BLaER1 treated with 17β-estradiol and CSF1 and Interleukin-3, amounts not matched to agents 10 nM and 100 nM (cell line): ENCODE results near the gene DACH2.

Experiments used
- H3K27ac ChIP-seq, 11 experiments: shearing (Covaris generic); formaldehyde crosslinking; 2 replicates each; pipeline ENCODE4 v1.8.1; 2022
- H3K27me3 ChIP-seq, 11 experiments: shearing (Covaris generic); formaldehyde crosslinking; 2 replicates each; pipeline ENCODE4 v1.8.1; 2022
- H3K36me3 ChIP-seq, 11 experiments: shearing (Covaris generic); formaldehyde crosslinking; 2 replicates each; pipeline ENCODE4 v1.8.1; 2022
- H3K4me1 ChIP-seq, 10 experiments: shearing (Covaris generic); formaldehyde crosslinking; 2 replicates each; pipeline ENCODE4 v1.8.1; 2022
- H3K4me2 ChIP-seq, 11 experiments: shearing (Covaris generic); formaldehyde crosslinking; 2 replicates each; pipeline ENCODE4 v1.8.1; 2022
- H3K4me3 ChIP-seq, 10 experiments: shearing (Covaris generic); formaldehyde crosslinking; 2 replicates each; pipeline ENCODE4 v1.8.1; 2022
- H3K9ac ChIP-seq, 11 experiments: shearing (Covaris generic); formaldehyde crosslinking; 2 replicates each; pipeline ENCODE4 v1.8.1; 2022
- H3K9me3 ChIP-seq, 11 experiments: shearing (Covaris generic); formaldehyde crosslinking; replicated peaks in 1 of 11; 2 replicates each; pipeline ENCODE4 v1.8.1; 2022
- H4K20me1 ChIP-seq, 11 experiments: shearing (Covaris generic); formaldehyde crosslinking; 2 replicates each; pipeline ENCODE4 v1.8.1; 2022
- Cebpa-rat ChIP-seq, 11 experiments: shearing (Covaris generic); IDR thresholded peaks; 2 replicates each; pipeline ENCODE4 v1.8.1; 2022

DACH2 gene

GRCh38 chrX:86369847-86370630 lies 221.8 kb downstream of the DACH2 start:
- Histone ChIP-seq H3K4me2 (no peak overlapping the region), H3K36me3 (no peaks in the 10 kb centered on the region), H3K27ac (no peak overlapping the region), H3K27me3 (peaks cover 49 to 97% (median 93%) of the 10 kb centered on the region in 11 experiments), H3K9me3 (no peaks in the 10 kb centered on the region), H3K4me3 (no peak overlapping the region), H3K9ac (no peak overlapping the region), H4K20me1 (0 out of 22 replicates have a peak, but pooled peaks cover 0 to 6% (median 0%) of the 10 kb centered on the region in 11 experiments), H3K4me1 (no peaks in the 10 kb centered on the region)
- TF ChIP-seq Cebpa-rat (IDR thresholded peaks at IDR 0.05) = no peak

GRCh38 chrX:86370927-86371326 lies 222.7 kb downstream of the DACH2 start:
- H3K9ac ChIP-seq = no peak overlapping the region
- no peak overlapping the region for H3K27ac ChIP-seq
- no peak for TF ChIP-seq Cebpa-rat (IDR thresholded peaks at IDR 0.05)
- H3K9me3 ChIP-seq = no peaks in the 10 kb centered on the region
- H3K4me2 ChIP-seq = no peak overlapping the region
- no peaks in the 10 kb centered on the region for H3K4me1 ChIP-seq
- no peak overlapping the region for H3K4me3 ChIP-seq
- H3K36me3 ChIP-seq = no peaks in the 10 kb centered on the region
- 0 out of 22 replicates have a peak, but pooled peaks cover 0 to 6% (median 0%) of the 10 kb centered on the region in 11 experiments for H4K20me1 ChIP-seq
- peaks cover 43 to 95% (median 91%) of the 10 kb centered on the region in 11 experiments for H3K27me3 ChIP-seq

- H3K27ac ChIP-seq = no peak overlapping the region
- TF ChIP-seq Cebpa-rat (IDR thresholded peaks at IDR 0.05) = no peak
- peaks cover 60 to 97% (median 91%) of the 10 kb centered on the region in 11 experiments for H3K27me3 ChIP-seq
- no peaks in the 10 kb centered on the region for H3K36me3 ChIP-seq
- no peaks in the 10 kb centered on the region for H4K20me1 ChIP-seq
- H3K9me3 ChIP-seq = no peaks in the 10 kb centered on the region
- no peak overlapping the region for H3K9ac ChIP-seq
- no peak overlapping the region for H3K4me3 ChIP-seq
- H3K4me2 ChIP-seq = no peak overlapping the region
- H3K4me1 ChIP-seq = no peaks in the 10 kb centered on the region
Measured at GRCh38 chrX:86379209-86379608, 231.0 kb downstream of the DACH2 start.

GRCh38 chrX:86383681-86384540 lies 235.7 kb downstream of the DACH2 start:
- Histone ChIP-seq H3K4me2 (no peak overlapping the region), H3K9ac (no peak overlapping the region), H3K9me3 (no peaks in the 10 kb centered on the region), H3K27me3 (peaks cover 73 to 100% (median 98%) of the 10 kb centered on the region in 11 experiments), H3K36me3 (no peaks in the 10 kb centered on the region), H4K20me1 (no peaks in the 10 kb centered on the region), H3K4me1 (no peaks in the 10 kb centered on the region), H3K4me3 (no peak overlapping the region; a peak in 1 of 20 replicates), H3K27ac (no peak overlapping the region)
- no peak for TF ChIP-seq Cebpa-rat (IDR thresholded peaks at IDR 0.05)

- Histone ChIP-seq H3K9me3 (peaks cover 0 to 9% (median 0%) of the 10 kb centered on the region in 11 experiments; a peak in 5 of 22 replicates), H3K27ac (no peak overlapping the region), H3K9ac (no peak overlapping the region), H3K4me2 (no peak overlapping the region), H3K36me3 (no peaks in the 10 kb centered on the region), H3K4me1 (no peaks in the 10 kb centered on the region), H3K27me3 (peaks cover 37 to 97% (median 90%) of the 10 kb centered on the region in 11 experiments; a peak in 21 of 22 replicates), H4K20me1 (no peaks in the 10 kb centered on the region; a peak in 1 of 22 replicates), H3K4me3 (no peak overlapping the region)
- no peak for TF ChIP-seq Cebpa-rat (IDR thresholded peaks at IDR 0.05)
Measured at GRCh38 chrX:86407371-86407770, 259.1 kb downstream of the DACH2 start.

- H3K4me1 ChIP-seq = no peaks in the 10 kb centered on the region
- H3K4me2 ChIP-seq = no peak overlapping the region
- H3K36me3 ChIP-seq = no peaks in the 10 kb centered on the region
- H3K27me3 ChIP-seq = peaks cover 30 to 98% (median 91%) of the 10 kb centered on the region in 11 experiments
- H3K9ac ChIP-seq = no peak overlapping the region
- TF ChIP-seq Cebpa-rat (IDR thresholded peaks at IDR 0.05) = no peak
- H3K9me3 ChIP-seq = peaks cover 0 to 22% (median 5%) of the 10 kb centered on the region in 11 experiments; a peak in 11 of 22 replicates
- H4K20me1 ChIP-seq = no peaks in the 10 kb centered on the region
- no peak overlapping the region for H3K27ac ChIP-seq
- no peak overlapping the region for H3K4me3 ChIP-seq
Measured at GRCh38 chrX:86421771-86422170, 273.5 kb downstream of the DACH2 start.

GRCh38 chrX:86436116-86436515 lies 287.9 kb downstream of the DACH2 start:
- peaks cover 20 to 100% (median 78%) of the 10 kb centered on the region in 11 experiments; a peak in 20 of 22 replicates for H3K27me3 ChIP-seq
- no peak overlapping the region for H3K9ac ChIP-seq
- H3K9me3 ChIP-seq = no peaks in the 10 kb centered on the region
- no peak overlapping the region for H3K27ac ChIP-seq
- no peaks in the 10 kb centered on the region for H4K20me1 ChIP-seq
- H3K4me3 ChIP-seq = no peak overlapping the region
- TF ChIP-seq Cebpa-rat (IDR thresholded peaks at IDR 0.05) = no peak
- no peaks in the 10 kb centered on the region for H3K4me1 ChIP-seq
- H3K36me3 ChIP-seq = no peaks in the 10 kb centered on the region
- H3K4me2 ChIP-seq = no peak overlapping the region

GRCh38 chrX:86455495-86455894 lies 307.2 kb downstream of the DACH2 start:
- Histone ChIP-seq H3K9ac (no peak overlapping the region), H3K4me1 (no peaks in the 10 kb centered on the region), H3K4me3 (no peak overlapping the region), H3K27me3 (peaks cover 51 to 95% (median 88%) of the 10 kb centered on the region in 11 experiments), H3K36me3 (no peaks in the 10 kb centered on the region), H4K20me1 (peaks cover 0 to 5% (median 0%) of the 10 kb centered on the region in 11 experiments; a peak in 2 of 22 replicates), H3K9me3 (peaks cover 0 to 5% (median 0%) of the 10 kb centered on the region in 11 experiments; a peak in 1 of 22 replicates), H3K4me2 (no peak overlapping the region), H3K27ac (no peak overlapping the region)
- no peak for TF ChIP-seq Cebpa-rat (IDR thresholded peaks at IDR 0.05)

- Histone ChIP-seq H3K4me3 (no peak overlapping the region), H3K9me3 (peaks cover 0 to 3% (median 0%) of the 10 kb centered on the region in 11 experiments; a peak in 2 of 22 replicates), H3K9ac (no peak overlapping the region), H3K4me1 (no peaks in the 10 kb centered on the region), H3K36me3 (no peaks in the 10 kb centered on the region), H3K27me3 (peaks cover 32 to 85% (median 74%) of the 10 kb centered on the region in 11 experiments), H4K20me1 (peaks cover 0 to 2% (median 0%) of the 10 kb centered on the region in 11 experiments; a peak in 2 of 22 replicates), H3K27ac (no peak overlapping the region), H3K4me2 (no peak overlapping the region)
- TF ChIP-seq Cebpa-rat (IDR thresholded peaks at IDR 0.05) = no peak
Measured at GRCh38 chrX:86460760-86461159, 312.5 kb downstream of the DACH2 start.
